Lower leg skin (tissue), 4 donors: ENCODE data around the gene PRAMEF1. TPM values are rescaled to one million over a fixed set of nuclear protein-coding genes. Genes with fewer than 3 reads are reported as not detected.

Experiments used
- DNase-seq, 2 donors: peaks; one replicate each; pipeline ENCODE4 v3.0.0-alpha.2; 2019; ENCODE audit warnings: low spot score in 2 of 2
- H3K4me3 ChIP-seq: fragments of 200-600 bp; sonication (generic); 2 replicates; pipeline ENCODE4 v1.5.1; 2017; ENCODE audit warnings: mild to moderate bottlenecking, low read depth; ENCODE audit not compliant: poor library complexity, severe bottlenecking
- CTCF ChIP-seq, 3 donors: fragments of 450-650 bp; IDR thresholded peaks; one replicate each; pipeline ENCODE4 v1.5.1; 2016; ENCODE audit warnings: antibody characterized with exemption in 3 of 3, mild to moderate bottlenecking in 3 of 3, moderate library complexity in 2 of 3
- POLR2A ChIP-seq, 2 donors: fragments of 450-650 bp; IDR thresholded peaks; one replicate each; pipeline ENCODE4 v1.6.1; 2016 to 2017; ENCODE audit warnings: antibody characterized with exemption in 2 of 2, mild to moderate bottlenecking in 1 of 2, moderate library complexity in 1 of 2
- WGBS, 2 donors: methylation state at CpG; one replicate each; pipeline ENCODE4 v1.1.5; 2018; 5-methylcytosine and 5-hydroxymethylcytosine counted together
- intact Hi-C: fragments of 100-400 bp; cut with DNase I; formaldehyde crosslinking; loops from one replicate; pipeline ENCODE4 v1.15.0; 2023; ENCODE audit warnings: low total_unique reads
- total RNA-seq, 4 donors: library from RNA; depleted of rRNA; stranded (reverse); fragments of >200 nt; gene quantifications; one replicate each; pipeline ENCODE4 v1.1.0, GENCODE V29; 2016

The PRAMEF1 gene
- total RNA-seq, 4 donors from 2014 or later: not detected

GRCh38 chr1:12763479-12763878 is 27.7 kb upstream of the PRAMEF1 start:
- WGBS, 2 donors: 59 to 61% methylated on average over 4 of the region's 4 CpGs

DNA sequence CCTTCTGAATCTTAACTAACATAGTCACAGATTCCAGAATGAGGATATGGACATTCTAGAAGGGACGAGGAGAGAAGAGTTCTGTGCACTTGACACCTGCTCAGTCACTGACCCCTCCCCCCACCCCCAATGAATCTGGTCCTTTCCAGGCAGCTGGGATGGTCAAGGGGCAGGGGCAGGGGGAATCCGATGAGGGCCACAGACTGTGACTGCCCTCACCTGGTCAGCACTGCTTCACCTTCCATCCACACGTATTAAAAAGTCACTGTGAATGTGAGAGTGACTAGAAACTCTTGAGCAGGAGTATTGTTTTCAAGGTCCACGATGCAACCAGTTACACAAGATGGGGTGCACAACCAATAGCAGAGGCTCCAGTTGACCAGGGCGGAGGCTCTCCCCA is 27.2 kb upstream of the PRAMEF1 start:
- no peak for DNase-seq
- intact Hi-C loops: no loop called here
- H3K4me3 ChIP-seq: no peak overlapping the region
- TF ChIP-seq POLR2A (IDR thresholded peaks at IDR 0.05) (no peak), CTCF (IDR thresholded peaks at IDR 0.05) (no peak)
- 60 to 62% methylated on average over 5 of the region's 5 CpGs for WGBS, 2 donors

More at GRCh38 chr1:12763479-12763878, 27.7 kb upstream of the PRAMEF1 start:
- intact Hi-C loops: no loop called here
- no peak for DNase-seq
- TF ChIP-seq CTCF (IDR thresholded peaks at IDR 0.05): no peak
- H3K4me3 ChIP-seq: no peak overlapping the region

GRCh38 chr1:12769031-12769430 is 22.2 kb upstream of the PRAMEF1 start:
- no peak for TF ChIP-seq POLR2A (IDR thresholded peaks at IDR 0.05)
- TF ChIP-seq CTCF (IDR thresholded peaks at IDR 0.05): no peak
- WGBS, 2 donors: 56 to 81% methylated on average over 2 of the region's 2 CpGs
- H3K4me3 ChIP-seq: no peak overlapping the region
- DNase-seq: no peak
- intact Hi-C loops: no loop called here

- no peak overlapping the region for H3K4me3 ChIP-seq
- intact Hi-C loops: no loop called here
- TF ChIP-seq CTCF (IDR thresholded peaks at IDR 0.05) (no peak), POLR2A (IDR thresholded peaks at IDR 0.05) (no peak)
- DNase-seq: no peak
- WGBS, 2 donors: 58 to 67% methylated on average over 7 of the region's 7 CpGs
Measured at GRCh38 chr1:12769976-12770505, 21.2 kb upstream of the PRAMEF1 start.

DNA sequence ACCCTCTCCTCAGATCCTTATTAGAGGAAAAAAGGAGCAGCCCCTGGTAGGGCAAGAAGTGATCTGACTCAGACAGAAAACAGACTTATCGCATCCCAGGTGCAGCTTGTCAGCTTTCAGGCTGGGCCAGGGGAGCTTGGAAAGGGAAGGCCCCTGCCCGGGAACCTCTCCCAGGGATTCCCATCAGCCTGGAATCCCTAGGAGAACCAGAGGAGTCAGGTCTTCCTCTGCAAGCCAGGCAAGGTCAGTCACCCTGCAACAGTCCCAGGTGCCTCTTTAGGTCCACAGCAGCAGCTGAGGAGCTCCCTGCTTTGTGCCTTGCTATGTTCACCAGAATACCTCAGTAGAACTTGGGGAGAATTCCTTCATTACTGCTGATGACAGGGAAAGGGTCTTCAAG is 20.6 kb upstream of the PRAMEF1 start:
- DNase-seq: peak in 1 of 2 donors; percentile 50
- TF ChIP-seq POLR2A (IDR thresholded peaks at IDR 0.05) (no peak), CTCF (IDR thresholded peaks at IDR 0.05) (no peak)
- intact Hi-C loops: no loop called here
- no peak overlapping the region for H3K4me3 ChIP-seq
- WGBS, 2 donors: 81 to 100% methylated on average over 1 to 2 of the region's 2 CpGs

GRCh38 chr1:12771186-12771585 is 20.0 kb upstream of the PRAMEF1 start:
- TF ChIP-seq CTCF (IDR thresholded peaks at IDR 0.05) (no peak), POLR2A (IDR thresholded peaks at IDR 0.05) (no peak)
- WGBS, 2 donors: 76 to 81% methylated on average over 5 of the region's 5 CpGs
- intact Hi-C loops: no loop called here
- peak in 1 of 2 donors; percentile 40 for DNase-seq
- no peak overlapping the region for H3K4me3 ChIP-seq
